K562 (cell line): ENCODE data around the gene METTL25B. TPM values are rescaled to one million over a fixed set of nuclear protein-coding genes. Genes with fewer than 3 reads are reported as not detected.

Experiments
- ATAC-seq: fragments of 200-7000 bp; cut with Tn5 transposase; 3 replicates; pipeline ENCODE4 v1.9.1; 2020; ENCODE audit warnings: moderate library complexity
- BruUV-seq: library from RNA; stranded (reverse); fragments of 400-500 nt; replicated peaks from 2 replicates; lab custom pipeline; 2021; lab: Mats Ljungman, UMichigan
- CTCF ChIA-PET: fragments of 300-600 bp; formaldehyde crosslinking; extraction: SDS; loops from one replicate; lab custom pipeline; 2021; ENCODE audit warnings: low intra/inter-chr PET ratio; lab: Yijun Ruan, JAX
- POLR2A ChIA-PET: fragments of 300-600, 350-650 bp; sonication (Branson Sonifier 250); formaldehyde crosslinking; extraction: SDS; loops from one replicate; lab custom pipeline; 2021; ENCODE audit warnings: antibody characterized with exemption, inconsistent platforms; lab: Yijun Ruan, JAX
- DNase-seq, 4 experiments: peaks; one replicate each; pipeline versions ENCODE4 v3.0.0 to v3.0.0-alpha.2; 2011 to 2018; ENCODE audit warnings: low spot score in 3 of 4, mixed read lengths in 3 of 4; ENCODE audit errors: extremely low read depth in 1 of 4
- FAIRE-seq: peaks from 2 replicates; lab custom pipeline; 2011; peaks lifted over from hg19 to GRCh38; lab: Jason Lieb, UNC
- H2AFZ ChIP-seq: 2 replicates; pipeline ENCODE4 v1.6.0; 2011; ENCODE audit warnings: low read depth, low read length, control low read depth, inconsistent platforms
- H3K27ac ChIP-seq: fragments of 200-600 bp; 3 replicates; pipeline ENCODE4 v1.8.0; 2011; ENCODE audit warnings: low read depth, mild to moderate bottlenecking, control low read depth, inconsistent platforms, low read length, moderate library complexity, mixed read lengths; ENCODE audit errors: extremely low read depth
- H3K27me3 ChIP-seq, 2 experiments: fragments of 300-600 bp in 1 of 2; 2 replicates in 1 of 2; 3 replicates in 1 of 2; pipeline versions ENCODE4 v1.6.0 to v1.8.0; 2011; ENCODE audit warnings: inconsistent platforms in 2 of 2, low read length in 2 of 2, mild to moderate bottlenecking in 1 of 2, mixed read lengths in 1 of 2, moderate library complexity in 1 of 2; ENCODE audit not compliant: control insufficient read depth in 2 of 2, insufficient read depth in 2 of 2
- H3K36me3 ChIP-seq: fragments of 300-600 bp; 3 replicates; pipeline ENCODE4 v1.8.0; 2011; ENCODE audit warnings: mild to moderate bottlenecking, low read length, inconsistent platforms; ENCODE audit not compliant: control insufficient read depth, insufficient read depth
- H3K4me1 ChIP-seq, 2 experiments: fragments of 200-600 bp in 1 of 2; replicated peaks in 1 of 2; 2 replicates in 1 of 2; 3 replicates in 1 of 2; pipeline versions ENCODE4 v1.5.1 to v1.8.0; 2011; ENCODE audit warnings: inconsistent platforms in 2 of 2, low read length in 2 of 2, mild to moderate bottlenecking in 1 of 2, mixed read lengths in 1 of 2, moderate library complexity in 1 of 2; ENCODE audit not compliant: control insufficient read depth in 2 of 2, insufficient read depth in 2 of 2
- H3K4me2 ChIP-seq: 2 replicates; pipeline ENCODE4 v1.6.1; 2011; ENCODE audit warnings: low read length, control low read depth, inconsistent platforms, mixed read lengths; ENCODE audit not compliant: insufficient read depth
- H3K4me3 ChIP-seq: fragments of 200-600 bp; sonication (generic), shearing (Covaris generic); 2 replicates; pipeline ENCODE4 v1.5.1; 2016; ENCODE audit warnings: control low read depth, inconsistent platforms
- H3K79me2 ChIP-seq: fragments of 200-600 bp; 3 replicates; pipeline ENCODE4 v1.8.0; 2011; ENCODE audit warnings: low read length, inconsistent platforms; ENCODE audit not compliant: control insufficient read depth, insufficient read depth
- H3K9ac ChIP-seq, 2 experiments: 2 replicates each; pipeline versions ENCODE4 v1.6.0 to v1.6.1; 2011; ENCODE audit warnings: low read depth in 2 of 2, low read length in 2 of 2, control low read depth in 1 of 2, inconsistent platforms in 1 of 2, mild to moderate bottlenecking in 1 of 2, mixed read lengths in 1 of 2; ENCODE audit not compliant: insufficient read depth in 1 of 2
- H3K9me1 ChIP-seq: one replicate; pipeline ENCODE4 v1.6.0; 2011; ENCODE audit warnings: inconsistent platforms, mild to moderate bottlenecking, low read length, moderate library complexity; ENCODE audit not compliant: control insufficient read depth, insufficient read depth
- H3K9me3 ChIP-seq: replicated peaks from 2 replicates; pipeline ENCODE4 v1.5.1; 2011; ENCODE audit warnings: low read depth, low read length, inconsistent platforms; ENCODE audit not compliant: control insufficient read depth, insufficient read depth
- H4K20me1 ChIP-seq: replicated peaks from 2 replicates; pipeline ENCODE4 v1.6.1; 2011; ENCODE audit warnings: low read length, inconsistent platforms, mixed read lengths; ENCODE audit not compliant: control insufficient read depth, insufficient read depth
- FOXP1 ChIP-seq: sonication (generic); formaldehyde crosslinking; IDR thresholded peaks from 2 replicates; pipeline ENCODE4 v1.8.0; 2022; ENCODE audit warnings: mild to moderate bottlenecking, missing genetic modification reagents
- GTF2E2 ChIP-seq: fragments of 200-800 bp; sonication (Bioruptor generic); IDR thresholded peaks from 2 replicates; pipeline ENCODE4 v1.6.1; 2016; ENCODE audit warnings: missing genetic modification characterization, missing compliant biosample characterization
- WGBS: fragments of 100-300 bp; shearing (Covaris generic); methylation state at CpG from one replicate; pipeline ENCODE4 v1.1.6; 2016; ENCODE audit warnings: low coverage, mixed read lengths; ENCODE audit not compliant: insufficient coverage; ENCODE audit errors: missing lambda C conversion rate; 5-methylcytosine and 5-hydroxymethylcytosine counted together
- in situ Hi-C: fragments of 300-500 bp; cut with MboI; formaldehyde crosslinking; loops from 4 replicates; pipeline ENCODE4 v1.15.0; 2018; ENCODE audit warnings: inconsistent platforms, mixed read lengths
- intact Hi-C: fragments of 100-400 bp; cut with micrococcal nuclease; formaldehyde crosslinking; loops from 2 replicates; pipeline ENCODE4 v1.14.2; 2022
- polyA plus RNA-seq, 8 experiments: library from polyadenylated mRNA; depleted of rRNA in 4 of 8; stranded (reverse) in 5 of 8; unstranded in 3 of 8; fragments of >200 nt; fragmentation: Nextera tagmentation in 2 of 8; fragmentation: Illumina TruSeq in 1 of 8; extraction: Ambion mirVana in 2 of 8; extraction: Trizol in 1 of 8; gene quantifications; 2 replicates each; pipeline versions ENCODE4 v1.2.1 to v1.2.3, GENCODE V29; 2011 to 2014; ENCODE audit warnings: inconsistent platforms in 1 of 8, missing spikeins in 1 of 8
- total RNA-seq, 7 experiments: library from RNA; depleted of rRNA in 6 of 7; stranded (reverse); fragments of >200 nt in 6 of 7; fragmentation: Illumina TruSeq in 2 of 7; extraction: Trizol in 2 of 7; gene quantifications; 2 replicates each; pipeline versions ENCODE4 v1.2.1 to v1.2.3, GENCODE V29; 2011 to 2021; ENCODE audit warnings: low replicate concordance in 1 of 7
- TF ChIP-seq, protein P1 (sequence below): fragments of 450-650 bp; IDR thresholded peaks from 2 replicates; pipeline ENCODE4 v1.6.1; 2016; ENCODE audit warnings: mild to moderate bottlenecking, moderate library complexity
- TF ChIP-seq, protein P2 (sequence below): sonication (generic); formaldehyde crosslinking; IDR thresholded peaks from 2 replicates; pipeline ENCODE4 v1.8.0; 2022; ENCODE audit warnings: missing genetic modification reagents, mild to moderate bottlenecking, moderate library complexity, borderline replicate concordance
- TF ChIP-seq, protein P3 (sequence below): fragments of 250-450 bp; sonication (Bioruptor Pico); IDR thresholded peaks from 2 replicates; pipeline ENCODE4 v1.5.0; 2021
- TF ChIP-seq, protein P4 (sequence below), 3 experiments: fragments of 200-800 bp in 1 of 3; sonication (Bioruptor generic) in 1 of 3; sonication (generic) in 1 of 3; formaldehyde crosslinking in 1 of 3; IDR thresholded peaks; 2 replicates each; pipeline versions ENCODE4 v1.6.1 to v1.8.0; 2016 to 2022; ENCODE audit warnings: mild to moderate bottlenecking in 2 of 3, missing compliant biosample characterization in 2 of 3, missing genetic modification characterization in 2 of 3, missing genetic modification reagents in 1 of 3

METTL25B gene
- total and polyA plus RNA-seq, 9 of the 15 experiments (the other 6 are each of a cell fraction or from before 2014, with no cell fraction given) = 7.7 to 48.3 (median 33.1) TPM

DNA sequence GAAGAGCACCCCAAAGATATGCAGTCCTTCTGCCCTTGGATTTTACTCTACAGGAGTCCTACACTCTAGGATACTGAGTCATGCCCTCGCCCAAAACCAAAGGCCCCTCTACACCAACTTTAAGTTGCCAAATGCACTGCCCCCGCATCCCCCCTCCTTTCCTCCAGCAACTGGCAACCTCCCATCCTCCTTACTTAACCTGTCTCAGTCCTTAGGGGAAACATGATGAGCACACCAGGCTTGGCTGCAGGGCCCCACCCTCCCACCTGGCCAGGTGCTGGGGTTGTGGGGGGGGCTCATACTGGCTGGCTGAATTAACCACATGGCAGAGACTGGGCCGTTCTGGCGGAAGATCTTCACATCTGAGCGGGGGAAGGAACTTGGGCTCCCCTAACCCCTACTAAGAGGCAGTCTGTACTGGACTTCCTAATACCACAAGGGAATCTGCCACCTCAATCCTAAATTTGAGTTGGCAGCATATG lies 22.0 kb downstream of the METTL25B start:
- Histone ChIP-seq H4K20me1 (peaks cover 26% of the 10 kb centered on the region), H3K36me3 (peaks cover 41% of the 10 kb centered on the region), H3K4me2 (peak overlapping the region; percentile 97), H3K9me3 (no peaks in the 10 kb centered on the region), H3K9ac (peak overlapping the region; percentile 94 to 96), H3K9me1 (no peaks in the 10 kb centered on the region), H3K27ac (peak overlapping the region; percentile 89), H2AFZ (no peak overlapping the region), H3K4me1 (peaks cover 40% of the 10 kb centered on the region in 2 experiments), H3K27me3 (no peaks in the 10 kb centered on the region), H3K79me2 (peaks cover 88% of the 10 kb centered on the region), H3K4me3 (peak overlapping the region; percentile 95)
- DNase-seq (peak; percentile 38 to 55 (median 50)), FAIRE-seq (no peak), ATAC-seq (peak; percentile 2; the same call in 2 of the 3 replicates)
- in situ Hi-C loops = no loop called here
- no TSS peak for BruUV-seq
- ChIA-PET CTCF (no interaction called here), POLR2A (interaction anchor here (0.6 to 3.0 kb wide), 7 partner anchors 8 to 365 kb away, joined by 3 to 30 read pairs (median 7); partner anchors contain the start of genes MRPL24, NTRK1 and PRCC)
- 0% methylated on average over 5 of the region's 5 CpGs for WGBS
- intact Hi-C loops = loop anchor here (2.0 kb wide), 1 partner anchor 17 kb away; the partner anchor contains the start of gene PRCC
- TF ChIP-seq, protein P1, sequence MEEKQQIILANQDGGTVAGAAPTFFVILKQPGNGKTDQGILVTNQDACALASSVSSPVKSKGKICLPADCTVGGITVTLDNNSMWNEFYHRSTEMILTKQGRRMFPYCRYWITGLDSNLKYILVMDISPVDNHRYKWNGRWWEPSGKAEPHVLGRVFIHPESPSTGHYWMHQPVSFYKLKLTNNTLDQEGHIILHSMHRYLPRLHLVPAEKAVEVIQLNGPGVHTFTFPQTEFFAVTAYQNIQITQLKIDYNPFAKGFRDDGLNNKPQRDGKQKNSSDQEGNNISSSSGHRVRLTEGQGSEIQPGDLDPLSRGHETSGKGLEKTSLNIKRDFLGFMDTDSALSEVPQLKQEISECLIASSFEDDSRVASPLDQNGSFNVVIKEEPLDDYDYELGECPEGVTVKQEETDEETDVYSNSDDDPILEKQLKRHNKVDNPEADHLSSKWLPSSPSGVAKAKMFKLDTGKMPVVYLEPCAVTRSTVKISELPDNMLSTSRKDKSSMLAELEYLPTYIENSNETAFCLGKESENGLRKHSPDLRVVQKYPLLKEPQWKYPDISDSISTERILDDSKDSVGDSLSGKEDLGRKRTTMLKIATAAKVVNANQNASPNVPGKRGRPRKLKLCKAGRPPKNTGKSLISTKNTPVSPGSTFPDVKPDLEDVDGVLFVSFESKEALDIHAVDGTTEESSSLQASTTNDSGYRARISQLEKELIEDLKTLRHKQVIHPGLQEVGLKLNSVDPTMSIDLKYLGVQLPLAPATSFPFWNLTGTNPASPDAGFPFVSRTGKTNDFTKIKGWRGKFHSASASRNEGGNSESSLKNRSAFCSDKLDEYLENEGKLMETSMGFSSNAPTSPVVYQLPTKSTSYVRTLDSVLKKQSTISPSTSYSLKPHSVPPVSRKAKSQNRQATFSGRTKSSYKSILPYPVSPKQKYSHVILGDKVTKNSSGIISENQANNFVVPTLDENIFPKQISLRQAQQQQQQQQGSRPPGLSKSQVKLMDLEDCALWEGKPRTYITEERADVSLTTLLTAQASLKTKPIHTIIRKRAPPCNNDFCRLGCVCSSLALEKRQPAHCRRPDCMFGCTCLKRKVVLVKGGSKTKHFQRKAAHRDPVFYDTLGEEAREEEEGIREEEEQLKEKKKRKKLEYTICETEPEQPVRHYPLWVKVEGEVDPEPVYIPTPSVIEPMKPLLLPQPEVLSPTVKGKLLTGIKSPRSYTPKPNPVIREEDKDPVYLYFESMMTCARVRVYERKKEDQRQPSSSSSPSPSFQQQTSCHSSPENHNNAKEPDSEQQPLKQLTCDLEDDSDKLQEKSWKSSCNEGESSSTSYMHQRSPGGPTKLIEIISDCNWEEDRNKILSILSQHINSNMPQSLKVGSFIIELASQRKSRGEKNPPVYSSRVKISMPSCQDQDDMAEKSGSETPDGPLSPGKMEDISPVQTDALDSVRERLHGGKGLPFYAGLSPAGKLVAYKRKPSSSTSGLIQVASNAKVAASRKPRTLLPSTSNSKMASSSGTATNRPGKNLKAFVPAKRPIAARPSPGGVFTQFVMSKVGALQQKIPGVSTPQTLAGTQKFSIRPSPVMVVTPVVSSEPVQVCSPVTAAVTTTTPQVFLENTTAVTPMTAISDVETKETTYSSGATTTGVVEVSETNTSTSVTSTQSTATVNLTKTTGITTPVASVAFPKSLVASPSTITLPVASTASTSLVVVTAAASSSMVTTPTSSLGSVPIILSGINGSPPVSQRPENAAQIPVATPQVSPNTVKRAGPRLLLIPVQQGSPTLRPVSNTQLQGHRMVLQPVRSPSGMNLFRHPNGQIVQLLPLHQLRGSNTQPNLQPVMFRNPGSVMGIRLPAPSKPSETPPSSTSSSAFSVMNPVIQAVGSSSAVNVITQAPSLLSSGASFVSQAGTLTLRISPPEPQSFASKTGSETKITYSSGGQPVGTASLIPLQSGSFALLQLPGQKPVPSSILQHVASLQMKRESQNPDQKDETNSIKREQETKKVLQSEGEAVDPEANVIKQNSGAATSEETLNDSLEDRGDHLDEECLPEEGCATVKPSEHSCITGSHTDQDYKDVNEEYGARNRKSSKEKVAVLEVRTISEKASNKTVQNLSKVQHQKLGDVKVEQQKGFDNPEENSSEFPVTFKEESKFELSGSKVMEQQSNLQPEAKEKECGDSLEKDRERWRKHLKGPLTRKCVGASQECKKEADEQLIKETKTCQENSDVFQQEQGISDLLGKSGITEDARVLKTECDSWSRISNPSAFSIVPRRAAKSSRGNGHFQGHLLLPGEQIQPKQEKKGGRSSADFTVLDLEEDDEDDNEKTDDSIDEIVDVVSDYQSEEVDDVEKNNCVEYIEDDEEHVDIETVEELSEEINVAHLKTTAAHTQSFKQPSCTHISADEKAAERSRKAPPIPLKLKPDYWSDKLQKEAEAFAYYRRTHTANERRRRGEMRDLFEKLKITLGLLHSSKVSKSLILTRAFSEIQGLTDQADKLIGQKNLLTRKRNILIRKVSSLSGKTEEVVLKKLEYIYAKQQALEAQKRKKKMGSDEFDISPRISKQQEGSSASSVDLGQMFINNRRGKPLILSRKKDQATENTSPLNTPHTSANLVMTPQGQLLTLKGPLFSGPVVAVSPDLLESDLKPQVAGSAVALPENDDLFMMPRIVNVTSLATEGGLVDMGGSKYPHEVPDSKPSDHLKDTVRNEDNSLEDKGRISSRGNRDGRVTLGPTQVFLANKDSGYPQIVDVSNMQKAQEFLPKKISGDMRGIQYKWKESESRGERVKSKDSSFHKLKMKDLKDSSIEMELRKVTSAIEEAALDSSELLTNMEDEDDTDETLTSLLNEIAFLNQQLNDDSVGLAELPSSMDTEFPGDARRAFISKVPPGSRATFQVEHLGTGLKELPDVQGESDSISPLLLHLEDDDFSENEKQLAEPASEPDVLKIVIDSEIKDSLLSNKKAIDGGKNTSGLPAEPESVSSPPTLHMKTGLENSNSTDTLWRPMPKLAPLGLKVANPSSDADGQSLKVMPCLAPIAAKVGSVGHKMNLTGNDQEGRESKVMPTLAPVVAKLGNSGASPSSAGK = no peak
- TF ChIP-seq GTF2E2 (tag) = no peak
- no peak for TF ChIP-seq FOXP1 (CRISPR knock-in tag)
- TF ChIP-seq, protein P2, sequence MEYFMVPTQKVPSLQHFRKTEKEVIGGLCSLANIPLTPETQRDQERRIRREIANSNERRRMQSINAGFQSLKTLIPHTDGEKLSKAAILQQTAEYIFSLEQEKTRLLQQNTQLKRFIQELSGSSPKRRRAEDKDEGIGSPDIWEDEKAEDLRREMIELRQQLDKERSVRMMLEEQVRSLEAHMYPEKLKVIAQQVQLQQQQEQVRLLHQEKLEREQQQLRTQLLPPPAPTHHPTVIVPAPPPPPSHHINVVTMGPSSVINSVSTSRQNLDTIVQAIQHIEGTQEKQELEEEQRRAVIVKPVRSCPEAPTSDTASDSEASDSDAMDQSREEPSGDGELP (CRISPR knock-in tag) = 0 out of 2 replicates have a peak, but pooled peaks have one; percentile 3
- TF ChIP-seq, protein P3, sequence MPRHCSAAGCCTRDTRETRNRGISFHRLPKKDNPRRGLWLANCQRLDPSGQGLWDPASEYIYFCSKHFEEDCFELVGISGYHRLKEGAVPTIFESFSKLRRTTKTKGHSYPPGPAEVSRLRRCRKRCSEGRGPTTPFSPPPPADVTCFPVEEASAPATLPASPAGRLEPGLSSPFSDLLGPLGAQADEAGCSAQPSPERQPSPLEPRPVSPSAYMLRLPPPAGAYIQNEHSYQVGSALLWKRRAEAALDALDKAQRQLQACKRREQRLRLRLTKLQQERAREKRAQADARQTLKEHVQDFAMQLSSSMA (CRISPR knock-in tag) = no peak
- TF ChIP-seq, protein P4, sequence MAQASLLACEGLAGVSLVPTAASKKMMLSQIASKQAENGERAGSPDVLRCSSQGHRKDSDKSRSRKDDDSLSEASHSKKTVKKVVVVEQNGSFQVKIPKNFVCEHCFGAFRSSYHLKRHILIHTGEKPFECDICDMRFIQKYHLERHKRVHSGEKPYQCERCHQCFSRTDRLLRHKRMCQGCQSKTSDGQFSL (CRISPR knock-in tag; IDR thresholded peaks at IDR 0.05) = peak; percentile 84
- TF ChIP-seq, protein P4 (tag; IDR thresholded peaks at IDR 0.05) = no peak
